GM21423 (cell line): ENCODE results near the gene MLLT6.

Source experiments
- ATAC-seq: cut with Tn5 transposase; IDR thresholded peaks from one replicate; pipeline ENCODE4 v1.9.1; 2021; ENCODE audit warnings: mild to moderate bottlenecking, moderate library complexity; ENCODE audit not compliant: unreplicated experiment

MLLT6 gene

GRCh38 chr17:38674749-38675615 is 30.1 kb upstream of the MLLT6 start, which contains the start of gene EPOP:
TSS of gene EPOP (minus strand) at chr17:38674957. CDS start at chr17:38674495, 462 bp downstream.
- peak; percentile 68 for ATAC-seq

- peak; percentile 40 for ATAC-seq
These were observed 28.2 kb upstream of the MLLT6 start for GRCh38 chr17:38676706-38677504.

- ATAC-seq = no peak
These were observed 27.3 kb upstream of the MLLT6 start for GRCh38 chr17:38677819-38678218.

DNA sequence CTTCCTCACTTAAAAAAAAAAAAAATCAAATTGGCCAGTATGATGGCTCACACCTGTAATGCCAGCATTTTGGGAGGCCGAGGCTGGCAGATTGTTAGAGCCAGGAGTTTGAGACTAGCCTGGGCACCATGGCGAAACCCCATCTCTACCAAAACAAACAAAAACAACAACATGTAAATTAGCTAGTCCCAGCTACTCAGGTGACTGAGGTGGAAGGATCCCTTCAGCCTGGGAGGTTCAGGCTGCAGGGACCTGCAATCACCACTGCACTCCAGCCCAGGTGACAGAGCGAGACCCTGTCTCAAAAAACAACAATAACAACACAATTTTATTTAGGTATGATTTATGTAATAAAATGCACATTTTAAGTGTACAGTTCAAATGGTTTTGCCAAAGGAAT is 24.0 kb upstream of the MLLT6 start:
- ATAC-seq = no peak

DNA sequence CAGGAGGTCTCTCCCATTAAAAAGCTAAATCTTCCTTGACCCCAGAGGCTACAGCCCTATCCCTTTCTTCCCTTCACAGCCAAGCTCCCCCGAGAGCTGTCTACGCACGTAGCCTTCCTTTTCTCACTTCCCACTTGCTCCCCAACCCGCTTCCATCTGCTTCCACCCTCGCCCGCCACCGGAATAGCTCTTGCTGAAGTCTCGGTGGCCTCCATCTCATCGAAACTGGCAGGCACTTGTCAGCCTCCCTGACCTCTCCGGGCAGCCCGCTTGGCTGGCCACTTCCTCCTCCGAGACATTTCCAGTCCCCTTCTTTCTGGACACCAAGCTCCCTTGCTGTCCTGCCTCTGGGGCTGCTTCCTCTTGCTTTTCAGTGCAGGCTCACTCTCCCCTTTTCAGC is 19.6 kb upstream of the MLLT6 start:
- no peak for ATAC-seq

GRCh38 chr17:38687286-38687685 is 17.8 kb upstream of the MLLT6 start:
- no peak for ATAC-seq

- no peak for ATAC-seq
These were observed 14.7 kb upstream of the MLLT6 start for GRCh38 chr17:38690386-38690785.

DNA sequence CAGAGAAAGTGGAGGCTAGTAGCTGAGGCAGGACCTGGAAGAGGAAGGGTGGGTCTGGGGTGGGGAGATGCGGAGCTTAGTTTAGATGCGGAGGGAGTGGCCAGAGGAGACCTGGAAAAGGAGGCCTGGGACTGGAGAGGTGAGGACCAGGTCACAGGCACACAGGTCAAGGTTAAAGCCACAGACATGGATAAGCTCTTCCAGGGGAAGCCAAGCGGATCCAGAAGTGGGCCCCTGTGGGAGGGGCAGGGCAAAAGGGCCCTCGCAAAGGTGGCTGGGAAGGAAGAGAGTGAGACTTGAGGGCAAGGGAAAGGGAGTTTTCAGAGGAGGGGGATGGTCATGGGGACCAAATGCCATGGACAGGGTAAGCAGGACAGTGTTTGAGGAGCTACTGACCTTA is 13.9 kb upstream of the MLLT6 start:
- ATAC-seq = no peak

GRCh38 chr17:38693700-38694329 is 11.3 kb upstream of the MLLT6 start:
- ATAC-seq = no peak

DNA sequence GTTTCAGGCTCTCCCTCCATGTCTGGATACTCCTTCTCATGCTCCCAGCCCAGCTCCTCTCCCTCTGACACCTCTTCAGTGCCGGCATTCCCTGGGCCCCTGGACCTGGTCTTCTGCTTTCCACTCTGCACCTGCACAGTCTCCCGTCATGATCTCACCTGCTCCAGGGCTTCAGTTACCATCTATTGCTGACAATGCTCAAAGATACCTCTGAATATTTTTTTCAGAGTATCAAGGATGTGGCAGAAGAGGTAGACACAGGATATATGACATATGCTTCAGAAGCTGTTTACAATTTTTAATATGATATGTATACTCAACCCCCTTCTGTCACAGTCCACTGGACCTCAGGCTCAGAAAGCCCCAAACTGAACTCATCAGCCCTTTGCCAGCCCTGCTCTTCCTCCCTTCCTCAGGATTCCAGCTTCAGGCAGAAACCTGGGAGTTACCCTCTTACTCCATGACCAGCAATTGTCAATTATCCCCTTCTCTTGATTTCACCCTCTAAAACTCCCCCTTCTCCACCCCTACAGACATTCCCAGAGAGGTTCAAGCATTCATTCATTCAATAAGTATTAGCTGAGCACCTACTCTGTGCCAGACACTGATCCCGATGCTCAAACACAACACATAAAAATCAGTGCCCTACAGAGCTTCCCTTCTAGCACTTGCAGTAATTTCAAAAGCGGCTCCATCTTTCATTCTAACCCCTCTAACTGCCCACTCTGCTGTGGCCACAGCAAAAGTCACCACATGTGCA is 7.8 kb upstream of the MLLT6 start:
- no peak for ATAC-seq

DNA sequence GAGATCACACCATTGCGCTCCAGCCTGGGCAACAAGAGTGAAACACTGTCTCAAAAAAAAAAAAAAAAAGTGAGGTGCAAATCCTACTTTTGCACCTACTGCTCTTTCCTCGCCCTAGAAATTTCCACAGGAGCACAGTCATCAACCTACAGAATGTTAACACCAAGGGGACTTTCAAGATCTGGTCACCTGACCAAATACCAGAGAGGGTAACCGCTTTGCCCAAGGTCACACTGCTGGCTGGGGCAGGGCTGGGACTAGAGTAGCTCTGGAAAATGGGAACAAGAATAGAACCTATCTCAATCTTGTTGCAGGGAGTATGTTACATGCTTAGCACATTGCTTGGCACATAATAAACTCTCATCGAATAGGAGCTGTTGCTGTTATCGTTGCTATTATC is 6.3 kb upstream of the MLLT6 start:
- no peak for ATAC-seq

GRCh38 chr17:38701504-38702165 is 3.4 kb upstream of the MLLT6 start:
- peak; percentile 12 for ATAC-seq

GRCh38 chr17:38702166-38702915 is 2.7 kb upstream of the MLLT6 start:
- ATAC-seq = peak; percentile 35

- ATAC-seq = no peak
These were observed 1.9 kb upstream of the MLLT6 start for GRCh38 chr17:38702916-38703741.

GRCh38 chr17:38703742-38704605 is 1.1 kb upstream of the MLLT6 start:
- ATAC-seq = no peak

DNA sequence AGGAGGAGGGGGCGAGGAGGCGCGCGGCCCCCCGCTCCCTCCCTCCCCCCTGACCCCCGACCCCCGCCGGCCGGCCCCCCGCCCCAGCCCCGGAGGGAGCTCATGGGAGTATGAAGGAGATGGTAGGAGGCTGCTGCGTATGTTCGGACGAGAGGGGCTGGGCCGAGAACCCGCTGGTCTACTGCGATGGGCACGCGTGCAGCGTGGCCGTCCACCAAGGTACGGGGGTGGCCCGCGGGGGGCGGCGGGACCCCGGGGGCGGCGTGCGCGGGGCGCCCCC is 390 bp downstream of the MLLT6 start:
- ATAC-seq = no peak

DNA sequence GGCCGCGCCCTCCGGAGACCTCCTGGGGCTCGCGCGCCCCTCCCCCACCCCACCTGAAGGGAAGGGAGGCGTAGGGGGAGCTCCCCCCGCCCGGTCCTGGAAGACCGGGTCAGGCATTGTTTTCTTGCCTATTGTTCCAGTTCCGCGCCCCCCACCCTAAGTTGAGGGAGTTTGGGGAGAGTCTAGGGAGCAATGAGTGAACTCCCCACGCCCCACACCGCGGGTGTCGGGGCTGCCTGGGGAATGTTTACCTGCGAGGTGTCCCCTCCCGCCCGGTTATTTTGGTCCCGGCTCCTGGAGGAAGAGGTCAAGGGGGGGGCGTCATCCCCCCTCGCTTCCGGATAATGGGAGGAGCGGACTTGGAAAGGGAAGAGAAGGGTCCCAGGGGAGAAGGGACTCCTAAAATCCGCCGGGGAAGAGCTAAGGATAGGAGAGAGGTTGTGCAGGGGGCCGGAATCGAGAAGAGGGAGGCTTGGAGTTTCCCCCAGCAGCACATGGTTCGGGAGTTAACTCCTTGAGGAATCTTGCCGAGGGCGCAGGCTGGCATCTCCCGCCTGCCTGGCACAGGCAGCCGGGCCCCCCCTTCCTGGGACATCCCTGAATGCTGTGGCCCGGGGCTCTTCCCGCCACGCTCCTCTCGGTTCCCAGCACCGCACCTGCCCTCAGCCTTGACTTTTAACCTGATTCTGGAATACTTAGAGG is 881 bp downstream of the MLLT6 start:
- ATAC-seq = no peak
